Neural progenitor cell (in vitro differentiated cells): ENCODE data around the gene PREP.

Source experiments
- EZH2 ChIP-seq: fragments of 200-600 bp; sonication (generic); IDR thresholded peaks from 2 replicates; pipeline ENCODE4 v1.6.1; 2017; ENCODE audit warnings: antibody characterized with exemption, mild to moderate bottlenecking, moderate library complexity
- EZH2phosphoT487 ChIP-seq: fragments of 200-600 bp; sonication (generic); IDR thresholded peaks from 2 replicates; pipeline ENCODE4 v1.6.1; 2017; ENCODE audit warnings: antibody characterized with exemption
- TF ChIP-seq, protein P1 (sequence below): fragments of 200-600 bp; sonication (generic); IDR thresholded peaks from 2 replicates; pipeline ENCODE4 v1.5.1; 2017; ENCODE audit warnings: antibody characterized with exemption, mild to moderate bottlenecking

DNA sequence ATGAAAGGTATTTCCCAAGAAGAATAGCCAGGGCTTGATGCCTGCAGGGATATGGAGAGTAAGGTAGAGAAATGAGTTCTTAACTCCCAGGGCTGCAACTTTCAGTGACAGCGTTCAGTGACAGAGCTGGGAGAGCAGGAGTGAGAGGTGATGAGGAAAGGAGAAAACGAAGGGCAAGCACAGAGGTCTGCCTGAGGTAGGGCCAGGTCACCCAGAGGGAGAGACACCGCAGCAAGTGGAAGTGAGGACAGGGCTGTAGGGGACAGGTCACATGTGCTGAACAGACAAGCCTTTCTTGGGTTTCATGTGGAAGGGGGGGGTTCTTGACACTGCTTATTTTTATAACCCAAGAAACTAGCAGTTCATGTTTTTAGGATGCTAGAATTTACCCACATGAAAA lies 72.5 kb downstream of the PREP start:
- TF ChIP-seq, protein P1, sequence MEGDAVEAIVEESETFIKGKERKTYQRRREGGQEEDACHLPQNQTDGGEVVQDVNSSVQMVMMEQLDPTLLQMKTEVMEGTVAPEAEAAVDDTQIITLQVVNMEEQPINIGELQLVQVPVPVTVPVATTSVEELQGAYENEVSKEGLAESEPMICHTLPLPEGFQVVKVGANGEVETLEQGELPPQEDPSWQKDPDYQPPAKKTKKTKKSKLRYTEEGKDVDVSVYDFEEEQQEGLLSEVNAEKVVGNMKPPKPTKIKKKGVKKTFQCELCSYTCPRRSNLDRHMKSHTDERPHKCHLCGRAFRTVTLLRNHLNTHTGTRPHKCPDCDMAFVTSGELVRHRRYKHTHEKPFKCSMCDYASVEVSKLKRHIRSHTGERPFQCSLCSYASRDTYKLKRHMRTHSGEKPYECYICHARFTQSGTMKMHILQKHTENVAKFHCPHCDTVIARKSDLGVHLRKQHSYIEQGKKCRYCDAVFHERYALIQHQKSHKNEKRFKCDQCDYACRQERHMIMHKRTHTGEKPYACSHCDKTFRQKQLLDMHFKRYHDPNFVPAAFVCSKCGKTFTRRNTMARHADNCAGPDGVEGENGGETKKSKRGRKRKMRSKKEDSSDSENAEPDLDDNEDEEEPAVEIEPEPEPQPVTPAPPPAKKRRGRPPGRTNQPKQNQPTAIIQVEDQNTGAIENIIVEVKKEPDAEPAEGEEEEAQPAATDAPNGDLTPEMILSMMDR = no peak
- no peak for TF ChIP-seq EZH2
- TF ChIP-seq EZH2phosphoT487 = no peak
